NOMO-1 (cell line): ENCODE data around the gene LIN28A.

Source experiments
- DNase-seq, 2 experiments: peaks; one replicate each; lab custom pipeline; 2025; ENCODE audit not compliant: unreplicated experiment in 2 of 2; lab: John Stamatoyannopoulos, UW

LIN28A gene

GRCh38 chr1:26432793-26433192 is 22.2 kb downstream of the LIN28A start:
- no peak for DNase-seq

- DNase-seq = no peak
These were observed 23.6 kb downstream of the LIN28A start for GRCh38 chr1:26434161-26434752.

GRCh38 chr1:26438041-26438440 is 27.4 kb downstream of the LIN28A start:
- no peak for DNase-seq

GRCh38 chr1:26440259-26440658 is 29.6 kb downstream of the LIN28A start:
- DNase-seq = no peak

GRCh38 chr1:26449868-26450267 is 39.3 kb downstream of the LIN28A start:
- DNase-seq = no peak

GRCh38 chr1:26450908-26451307 is 40.3 kb downstream of the LIN28A start:
- no peak for DNase-seq

- no peak for DNase-seq
These were observed 42.0 kb downstream of the LIN28A start for GRCh38 chr1:26452459-26453183.

- DNase-seq = no peak
These were observed 48.5 kb downstream of the LIN28A start for GRCh38 chr1:26459148-26459547.

GRCh38 chr1:26459573-26460031 is 49.0 kb downstream of the LIN28A start:
- DNase-seq = no peak

- no peak for DNase-seq
These were observed 58.3 kb downstream of the LIN28A start for GRCh38 chr1:26468911-26469310.

- no peak for DNase-seq
These were observed 58.9 kb downstream of the LIN28A start for GRCh38 chr1:26469558-26469957.

GRCh38 chr1:26470878-26471497 is 60.4 kb downstream of the LIN28A start:
- DNase-seq = no peak

- peak; percentile 96 to 97 for DNase-seq
These were observed 61.1 kb downstream of the LIN28A start for GRCh38 chr1:26471498-26472319.

- DNase-seq = peak; percentile 96 to 97
These were observed 61.8 kb downstream of the LIN28A start, which contains the start of gene HMGN2 for GRCh38 chr1:26472320-26472900. Gene HMGN2, plus strand, starts transcription at chr1:26472440. Its CDS starts 173 bp downstream, at chr1:26472613.

- DNase-seq = peak; percentile 78 to 95
These were observed 62.6 kb downstream of the LIN28A start for GRCh38 chr1:26472901-26473845.

GRCh38 chr1:26474818-26475217 is 64.2 kb downstream of the LIN28A start:
- no peak for DNase-seq

- no peak for DNase-seq
These were observed 65.4 kb downstream of the LIN28A start for GRCh38 chr1:26475989-26476388.

GRCh38 chr1:26476958-26477357 is 66.3 kb downstream of the LIN28A start:
- DNase-seq = no peak

- no peak for DNase-seq
These were observed 67.0 kb downstream of the LIN28A start for GRCh38 chr1:26477446-26478152.
